HepG2 (cell line): ENCODE data around the gene FKBP5. TPM values are rescaled to one million over a fixed set of nuclear protein-coding genes. Genes with fewer than 3 reads are reported as not detected.

Experiments used
- AGO1 ChIP-seq: fragments of 200-400 bp; formaldehyde crosslinking; IDR thresholded peaks from 2 replicates; pipeline ENCODE4 v1.6.1; 2017; ENCODE audit warnings: mild to moderate bottlenecking, low read depth, low read length, moderate library complexity; ENCODE audit not compliant: poor library complexity, severe bottlenecking
- CCDC6 ChIP-seq: sonication (generic); formaldehyde crosslinking; IDR thresholded peaks from 2 replicates; pipeline ENCODE4 v1.8.1; 2022; ENCODE audit warnings: mild to moderate bottlenecking, missing genetic modification reagents, moderate library complexity
- CREM ChIP-seq, 2 experiments: sonication (generic) in 1 of 2; formaldehyde crosslinking in 1 of 2; IDR thresholded peaks; 2 replicates each; pipeline versions ENCODE4 v1.4.0 to v1.6.1; 2016 to 2020; ENCODE audit warnings: antibody characterized with exemption in 1 of 2, mild to moderate bottlenecking in 1 of 2, missing genetic modification reagents in 1 of 2
- HMG20B ChIP-seq: conservative IDR thresholded peaks from 2 replicates; pipeline ENCODE4 v1.6.1; 2016; ENCODE audit warnings: missing genetic modification reagents, missing compliant biosample characterization
- HOXA9 ChIP-seq: sonication (generic); formaldehyde crosslinking; IDR thresholded peaks from 2 replicates; pipeline ENCODE4 v1.8.1; 2022; ENCODE audit warnings: missing genetic modification reagents, mild to moderate bottlenecking, moderate library complexity, borderline replicate concordance
- JARID2 ChIP-seq: sonication (generic); formaldehyde crosslinking; IDR thresholded peaks from 2 replicates; pipeline ENCODE4 v1.8.1; 2023; ENCODE audit warnings: missing genetic modification reagents, inconsistent platforms; ENCODE audit not compliant: insufficient replicate concordance
- KDM2A ChIP-seq: sonication (generic); formaldehyde crosslinking; IDR thresholded peaks from 2 replicates; pipeline ENCODE4 v1.4.0; 2020; ENCODE audit warnings: low read depth, missing genetic modification reagents, borderline replicate concordance
- NFIB ChIP-seq: sonication (generic); formaldehyde crosslinking; IDR thresholded peaks from 2 replicates; pipeline ENCODE4 v1.9.0; 2021; ENCODE audit warnings: missing genetic modification reagents, mild to moderate bottlenecking, borderline replicate concordance
- RNF2 ChIP-seq: fragments of 450-650 bp; conservative IDR thresholded peaks from 2 replicates; pipeline ENCODE4 v1.6.1; 2016; ENCODE audit warnings: low read depth
- SPEN ChIP-seq: sonication (generic); formaldehyde crosslinking; IDR thresholded peaks from 2 replicates; pipeline ENCODE4 v1.5.1; 2020; ENCODE audit warnings: low read depth, mild to moderate bottlenecking, missing genetic modification reagents
- SRSF1 ChIP-seq: fragments of 200-400 bp; formaldehyde crosslinking; optimal IDR thresholded peaks from 2 replicates; pipeline ENCODE3; 2017; ENCODE audit warnings: mild to moderate bottlenecking, low read depth, low read length, moderate library complexity
- ZFY ChIP-seq: sonication (generic); formaldehyde crosslinking; IDR thresholded peaks from 2 replicates; pipeline ENCODE4 v1.4.0; 2020; ENCODE audit warnings: missing genetic modification reagents
- ZNF317 ChIP-seq: sonication (generic); formaldehyde crosslinking; IDR thresholded peaks from 2 replicates; pipeline ENCODE4 v1.5.0; 2020; ENCODE audit warnings: mild to moderate bottlenecking, missing genetic modification reagents
- ZNF569 ChIP-seq: sonication (generic); formaldehyde crosslinking; IDR thresholded peaks from 2 replicates; pipeline ENCODE4 v1.5.0; 2020; ENCODE audit warnings: mild to moderate bottlenecking, missing genetic modification reagents, moderate library complexity, borderline replicate concordance
- ZSCAN9 ChIP-seq: IDR thresholded peaks from 2 replicates; pipeline ENCODE4 v1.6.1; 2016; ENCODE audit warnings: borderline replicate concordance
- polyA plus RNA-seq, 8 experiments: library from polyadenylated mRNA; depleted of rRNA in 3 of 8; stranded (reverse) in 7 of 8; unstranded in 1 of 8; fragments of >200 nt; fragmentation: Illumina TruSeq in 4 of 8; extraction: Trizol in 4 of 8; gene quantifications; 2 replicates each; pipeline versions ENCODE4 v1.2.1 to v1.2.3, GENCODE V29; 2011 to 2016; ENCODE audit warnings: low read depth in 4 of 8, missing spikeins in 1 of 8, mixed read lengths in 1 of 8; ENCODE audit not compliant: insufficient read depth in 1 of 8
- total RNA-seq, 5 experiments: library from RNA; depleted of rRNA; stranded (reverse); fragments of >200 nt; fragmentation: Illumina TruSeq; extraction: Trizol; gene quantifications; 2 replicates each; pipeline ENCODE4 v1.2.3, GENCODE V29; 2016; ENCODE audit warnings: low read depth in 1 of 5
- TF ChIP-seq, protein P1 (sequence below): IDR thresholded peaks from 2 replicates; pipeline ENCODE4 v1.6.1; 2016; ENCODE audit warnings: missing compliant biosample characterization, missing genetic modification reagents, borderline replicate concordance
- TF ChIP-seq, protein P2 (sequence below): sonication (generic); formaldehyde crosslinking; IDR thresholded peaks from 2 replicates; pipeline ENCODE4 v1.9.0; 2021; ENCODE audit warnings: missing genetic modification reagents, borderline replicate concordance
- TF ChIP-seq, protein P3 (sequence below): sonication (generic); formaldehyde crosslinking; IDR thresholded peaks from 2 replicates; pipeline ENCODE4 v1.5.1; 2020; ENCODE audit warnings: mild to moderate bottlenecking, missing genetic modification reagents, moderate library complexity
- TF ChIP-seq, protein P4 (sequence below): sonication (generic); formaldehyde crosslinking; IDR thresholded peaks from 2 replicates; pipeline ENCODE4 v1.5.1; 2020; ENCODE audit warnings: mild to moderate bottlenecking, missing genetic modification reagents

The FKBP5 gene
- total and polyA plus RNA-seq, 2 of the 13 experiments (the other 11 are each of a cell fraction or from before 2014, with no cell fraction given): 8.0 to 17.4 TPM

DNA sequence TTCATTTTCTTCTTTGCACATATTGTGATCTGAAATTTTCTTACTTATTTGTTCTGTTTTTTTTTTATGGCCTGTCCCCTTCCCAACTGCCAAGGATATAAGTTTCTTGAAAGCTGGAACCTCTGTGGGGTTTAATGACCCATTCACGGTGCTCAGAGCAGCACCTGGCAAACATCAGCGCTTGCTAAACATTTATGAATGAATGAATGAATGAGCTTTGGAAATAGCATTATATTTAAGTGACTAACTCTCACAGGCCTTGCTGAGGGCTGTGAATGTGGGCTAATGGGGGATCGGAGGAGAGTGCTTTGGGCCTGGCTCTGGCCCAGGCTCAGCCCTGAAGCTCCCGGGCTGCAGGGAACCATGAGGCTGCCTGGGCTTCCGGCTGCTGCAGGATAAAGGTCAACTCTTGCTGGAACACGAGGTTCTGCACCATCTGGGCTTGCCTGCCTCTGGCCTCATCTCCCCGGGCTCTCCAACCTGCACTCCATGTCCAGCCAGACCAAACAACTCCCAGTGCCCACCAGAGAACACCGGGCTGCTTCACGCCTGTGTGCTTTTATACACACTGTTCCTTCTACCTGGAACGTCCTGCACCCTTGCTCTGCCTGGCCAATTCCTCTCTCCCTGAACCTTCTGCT is 33.5 kb upstream of the FKBP5 start (continued):
- TF ChIP-seq NFIB (CRISPR knock-in tag) (no peak), KDM2A (0 out of 2 replicates have a peak, but pooled peaks have one; percentile 39), HOXA9 (no peak), ZNF317 (peak; percentile 32; the same call in 1 of the 2 replicates), CCDC6 (CRISPR knock-in tag) (no peak), HMG20B (CRISPR knock-in tag) (no peak), ZNF569 (CRISPR knock-in tag) (no peak), ZSCAN9 (CRISPR knock-in tag) (no peak), CREM (IDR thresholded peaks at IDR 0.05) (no peak), CREM (CRISPR knock-in tag; IDR thresholded peaks at IDR 0.05) (no peak), AGO1 (no peak), SRSF1 (no peak), SPEN (CRISPR knock-in tag) (0 out of 2 replicates have a peak, but pooled peaks have one; percentile 35), ZFY (CRISPR knock-in tag) (peak; percentile 60), JARID2 (CRISPR knock-in tag) (peak; percentile 32), RNF2 (no peak)
- TF ChIP-seq, protein P1, sequence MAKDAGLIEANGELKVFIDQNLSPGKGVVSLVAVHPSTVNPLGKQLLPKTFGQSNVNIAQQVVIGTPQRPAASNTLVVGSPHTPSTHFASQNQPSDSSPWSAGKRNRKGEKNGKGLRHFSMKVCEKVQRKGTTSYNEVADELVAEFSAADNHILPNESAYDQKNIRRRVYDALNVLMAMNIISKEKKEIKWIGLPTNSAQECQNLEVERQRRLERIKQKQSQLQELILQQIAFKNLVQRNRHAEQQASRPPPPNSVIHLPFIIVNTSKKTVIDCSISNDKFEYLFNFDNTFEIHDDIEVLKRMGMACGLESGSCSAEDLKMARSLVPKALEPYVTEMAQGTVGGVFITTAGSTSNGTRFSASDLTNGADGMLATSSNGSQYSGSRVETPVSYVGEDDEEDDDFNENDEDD (CRISPR knock-in tag): peak; percentile 77; the same call in 1 of the 2 replicates
- TF ChIP-seq, protein P2, sequence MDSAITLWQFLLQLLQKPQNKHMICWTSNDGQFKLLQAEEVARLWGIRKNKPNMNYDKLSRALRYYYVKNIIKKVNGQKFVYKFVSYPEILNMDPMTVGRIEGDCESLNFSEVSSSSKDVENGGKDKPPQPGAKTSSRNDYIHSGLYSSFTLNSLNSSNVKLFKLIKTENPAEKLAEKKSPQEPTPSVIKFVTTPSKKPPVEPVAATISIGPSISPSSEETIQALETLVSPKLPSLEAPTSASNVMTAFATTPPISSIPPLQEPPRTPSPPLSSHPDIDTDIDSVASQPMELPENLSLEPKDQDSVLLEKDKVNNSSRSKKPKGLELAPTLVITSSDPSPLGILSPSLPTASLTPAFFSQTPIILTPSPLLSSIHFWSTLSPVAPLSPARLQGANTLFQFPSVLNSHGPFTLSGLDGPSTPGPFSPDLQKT (CRISPR knock-in tag): no peak
- TF ChIP-seq, protein P3, sequence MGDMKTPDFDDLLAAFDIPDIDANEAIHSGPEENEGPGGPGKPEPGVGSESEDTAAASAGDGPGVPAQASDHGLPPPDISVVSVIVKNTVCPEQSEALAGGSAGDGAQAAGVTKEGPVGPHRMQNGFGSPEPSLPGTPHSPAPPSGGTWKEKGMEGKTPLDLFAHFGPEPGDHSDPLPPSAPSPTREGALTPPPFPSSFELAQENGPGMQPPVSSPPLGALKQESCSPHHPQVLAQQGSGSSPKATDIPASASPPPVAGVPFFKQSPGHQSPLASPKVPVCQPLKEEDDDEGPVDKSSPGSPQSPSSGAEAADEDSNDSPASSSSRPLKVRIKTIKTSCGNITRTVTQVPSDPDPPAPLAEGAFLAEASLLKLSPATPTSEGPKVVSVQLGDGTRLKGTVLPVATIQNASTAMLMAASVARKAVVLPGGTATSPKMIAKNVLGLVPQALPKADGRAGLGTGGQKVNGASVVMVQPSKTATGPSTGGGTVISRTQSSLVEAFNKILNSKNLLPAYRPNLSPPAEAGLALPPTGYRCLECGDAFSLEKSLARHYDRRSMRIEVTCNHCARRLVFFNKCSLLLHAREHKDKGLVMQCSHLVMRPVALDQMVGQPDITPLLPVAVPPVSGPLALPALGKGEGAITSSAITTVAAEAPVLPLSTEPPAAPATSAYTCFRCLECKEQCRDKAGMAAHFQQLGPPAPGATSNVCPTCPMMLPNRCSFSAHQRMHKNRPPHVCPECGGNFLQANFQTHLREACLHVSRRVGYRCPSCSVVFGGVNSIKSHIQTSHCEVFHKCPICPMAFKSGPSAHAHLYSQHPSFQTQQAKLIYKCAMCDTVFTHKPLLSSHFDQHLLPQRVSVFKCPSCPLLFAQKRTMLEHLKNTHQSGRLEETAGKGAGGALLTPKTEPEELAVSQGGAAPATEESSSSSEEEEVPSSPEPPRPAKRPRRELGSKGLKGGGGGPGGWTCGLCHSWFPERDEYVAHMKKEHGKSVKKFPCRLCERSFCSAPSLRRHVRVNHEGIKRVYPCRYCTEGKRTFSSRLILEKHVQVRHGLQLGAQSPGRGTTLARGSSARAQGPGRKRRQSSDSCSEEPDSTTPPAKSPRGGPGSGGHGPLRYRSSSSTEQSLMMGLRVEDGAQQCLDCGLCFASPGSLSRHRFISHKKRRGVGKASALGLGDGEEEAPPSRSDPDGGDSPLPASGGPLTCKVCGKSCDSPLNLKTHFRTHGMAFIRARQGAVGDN (CRISPR knock-in tag): peak; percentile 98
- TF ChIP-seq, protein P4, sequence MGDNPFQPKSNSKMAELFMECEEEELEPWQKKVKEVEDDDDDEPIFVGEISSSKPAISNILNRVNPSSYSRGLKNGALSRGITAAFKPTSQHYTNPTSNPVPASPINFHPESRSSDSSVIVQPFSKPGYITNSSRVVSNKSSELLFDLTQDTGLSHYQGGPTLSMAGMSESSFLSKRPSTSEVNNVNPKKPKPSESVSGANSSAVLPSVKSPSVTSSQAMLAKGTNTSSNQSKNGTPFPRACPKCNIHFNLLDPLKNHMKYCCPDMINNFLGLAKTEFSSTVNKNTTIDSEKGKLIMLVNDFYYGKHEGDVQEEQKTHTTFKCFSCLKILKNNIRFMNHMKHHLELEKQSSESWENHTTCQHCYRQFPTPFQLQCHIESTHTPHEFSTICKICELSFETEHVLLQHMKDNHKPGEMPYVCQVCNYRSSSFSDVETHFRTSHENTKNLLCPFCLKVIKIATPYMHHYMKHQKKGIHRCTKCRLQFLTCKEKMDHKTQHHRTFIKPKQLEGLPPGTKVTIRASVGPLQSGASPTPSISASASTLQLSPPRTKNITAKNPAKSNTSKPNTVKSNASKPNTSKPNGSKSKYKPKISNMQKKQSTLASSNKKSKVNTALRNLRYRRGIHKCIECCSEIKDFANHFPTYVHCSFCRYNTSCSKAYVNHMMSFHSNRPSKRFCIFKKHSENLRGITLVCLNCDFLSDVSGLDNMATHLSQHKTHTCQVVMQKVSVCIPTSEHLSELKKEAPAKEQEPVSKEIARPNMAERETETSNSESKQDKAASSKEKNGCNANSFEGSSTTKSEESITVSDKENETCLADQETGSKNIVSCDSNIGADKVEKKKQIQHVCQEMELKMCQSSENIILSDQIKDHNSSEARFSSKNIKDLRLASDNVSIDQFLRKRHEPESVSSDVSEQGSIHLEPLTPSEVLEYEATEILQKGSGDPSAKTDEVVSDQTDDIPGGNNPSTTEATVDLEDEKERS (CRISPR knock-in tag): 0 out of 2 replicates have a peak, but pooled peaks have one; percentile 42
